Loucy (cell line): Measurements from ENCODE around the gene ZNF687.

Experiments used
- CTCF ChIP-seq: fragments of 200-600 bp; sonication (generic); conservative IDR thresholded peaks from 2 replicates; pipeline ENCODE4 v1.5.1; 2014; ENCODE audit warnings: mild to moderate bottlenecking, antibody characterized with exemption, low read length
- EZH2phosphoT487 ChIP-seq: fragments of 200-600 bp; IDR thresholded peaks from 2 replicates; pipeline ENCODE4 v1.6.1; 2018; ENCODE audit warnings: antibody characterized with exemption, mild to moderate bottlenecking, moderate library complexity, borderline replicate concordance

- TF ChIP-seq CTCF: no peak
- TF ChIP-seq EZH2phosphoT487: no peak
Observed at GRCh38 chr1:151266821-151267220, 15.3 kb upstream of the ZNF687 start.
